Endothelial cell of umbilical vein (primary cell): ENCODE data around the gene ADD1. TPM values are rescaled to one million over a fixed set of nuclear protein-coding genes. Genes with fewer than 3 reads are reported as not detected.

Experiments used
- BruUV-seq: library from RNA; stranded (reverse); fragments of 400-500 nt; replicated peaks from 2 replicates; lab custom pipeline; 2021; lab: Mats Ljungman, UMichigan
- CTCF ChIA-PET: fragments of 300-600, 350-600 bp; sonication (Branson Sonifier 250); formaldehyde crosslinking; loops from one replicate; lab custom pipeline; 2021; ENCODE audit warnings: antibody characterized with exemption, inconsistent platforms; lab: Charles Lee
- POLR2A ChIA-PET: fragments of 300-600, 350-600 bp; sonication (Branson Sonifier 250); formaldehyde crosslinking; loops from one replicate; lab custom pipeline; 2021; ENCODE audit warnings: antibody characterized with exemption, inconsistent platforms; lab: Charles Lee
- DNase-seq: peaks from one replicate; pipeline ENCODE4 v3.0.0-alpha.2; 2011; ENCODE audit warnings: low read depth, low spot score
- FAIRE-seq: peaks from 2 replicates; lab custom pipeline; 2011; peaks lifted over from hg19 to GRCh38; lab: Jason Lieb, UNC
- H2AFZ ChIP-seq: 2 replicates; pipeline ENCODE4 v1.6.0; 2012; ENCODE audit warnings: low read depth, low read length, control low read depth, inconsistent platforms
- H3K27ac ChIP-seq: 2 replicates; pipeline ENCODE4 v1.5.1; 2011; ENCODE audit warnings: low read depth, mild to moderate bottlenecking, control low read depth, low read length, moderate library complexity; ENCODE audit not compliant: insufficient read depth
- H3K27me3 ChIP-seq, 2 experiments: 2 replicates each; pipeline versions ENCODE4 v1.6.0 to v1.6.1; 2011; ENCODE audit warnings: low read length in 2 of 2, mixed read lengths in 1 of 2; ENCODE audit not compliant: control insufficient read depth in 2 of 2, insufficient read depth in 2 of 2
- H3K36me3 ChIP-seq, 2 experiments: 2 replicates in 1 of 2; 3 replicates in 1 of 2; pipeline ENCODE4 v1.5.1; 2011; ENCODE audit warnings: low read length in 2 of 2, mild to moderate bottlenecking in 1 of 2, moderate library complexity in 1 of 2; ENCODE audit not compliant: control insufficient read depth in 2 of 2, insufficient read depth in 2 of 2; ENCODE audit errors: extremely low read depth in 1 of 2
- H3K4me1 ChIP-seq: 3 replicates; pipeline ENCODE4 v1.5.1; 2011; ENCODE audit warnings: mild to moderate bottlenecking, low read length; ENCODE audit not compliant: control insufficient read depth, insufficient read depth; ENCODE audit errors: extremely low read depth
- H3K4me2 ChIP-seq: 2 replicates; pipeline ENCODE4 v1.6.1; 2011; ENCODE audit warnings: low read length, control low read depth, mixed read lengths; ENCODE audit not compliant: insufficient read depth
- H3K4me3 ChIP-seq, 3 experiments: fragments of 200-600 bp in 1 of 3; sonication (generic), shearing (Covaris generic) in 1 of 3; replicated peaks in 1 of 3; 2 replicates each; pipeline ENCODE4 v1.5.1; 2011 to 2016; ENCODE audit warnings: control low read depth in 3 of 3, low read length in 3 of 3, mild to moderate bottlenecking in 2 of 3, inconsistent platforms in 1 of 3, low read depth in 1 of 3, moderate library complexity in 1 of 3; ENCODE audit not compliant: insufficient read depth in 1 of 3
- H3K79me2 ChIP-seq: 2 replicates; pipeline ENCODE4 v1.6.0; 2012; ENCODE audit warnings: low read length, inconsistent platforms; ENCODE audit not compliant: control insufficient read depth, insufficient read depth
- H3K9ac ChIP-seq: replicated peaks from 2 replicates; pipeline ENCODE3; 2011; ENCODE audit warnings: low read length, control low read depth; ENCODE audit not compliant: insufficient read depth; ENCODE audit errors: extremely low read depth
- H3K9me1 ChIP-seq: replicated peaks from 3 replicates; pipeline ENCODE4 v1.6.0; 2011; ENCODE audit warnings: mild to moderate bottlenecking, low read length; ENCODE audit not compliant: control insufficient read depth, insufficient read depth; ENCODE audit errors: extremely low read depth
- H3K9me3 ChIP-seq: replicated peaks from 2 replicates; pipeline ENCODE4 v1.5.1; 2012; ENCODE audit warnings: low read length, inconsistent platforms; ENCODE audit not compliant: control insufficient read depth, insufficient read depth
- H4K20me1 ChIP-seq: replicated peaks from 2 replicates; pipeline ENCODE3; 2011; ENCODE audit warnings: mild to moderate bottlenecking, low read length; ENCODE audit not compliant: control insufficient read depth, insufficient read depth; ENCODE audit errors: extremely low read depth
- EZH2 ChIP-seq: IDR thresholded peaks from 2 replicates; pipeline ENCODE4 v1.6.1; 2012; ENCODE audit warnings: borderline replicate concordance, low read depth, mild to moderate bottlenecking, moderate library complexity, low read length, inconsistent platforms; ENCODE audit not compliant: severe bottlenecking
- FOS ChIP-seq: IDR thresholded peaks from 2 replicates; pipeline ENCODE4 v1.6.1; 2011; ENCODE audit warnings: mild to moderate bottlenecking, low read length, moderate library complexity, borderline replicate concordance; ENCODE audit not compliant: insufficient read depth
- GATA2 ChIP-seq: IDR thresholded peaks from 2 replicates; pipeline ENCODE4 v1.7.0; 2011; ENCODE audit warnings: low read depth, mild to moderate bottlenecking, moderate library complexity, mixed read lengths, low read length; ENCODE audit not compliant: insufficient read length, insufficient read depth
- JUN ChIP-seq: IDR thresholded peaks from 2 replicates; pipeline ENCODE4 v1.6.1; 2011; ENCODE audit warnings: borderline replicate concordance, low read depth; ENCODE audit not compliant: insufficient read length, insufficient read depth
- MYC ChIP-seq: IDR thresholded peaks from one replicate; pipeline ENCODE4 v1.6.1; 2011; ENCODE audit warnings: mild to moderate bottlenecking, low read depth, low read length
- POLR2A ChIP-seq: IDR thresholded peaks from 2 replicates; pipeline ENCODE4 v1.6.1; 2012; ENCODE audit warnings: low read depth, mild to moderate bottlenecking, control low read depth, low read length
- POLR2AphosphoS5 ChIP-seq: IDR thresholded peaks from 2 replicates; pipeline ENCODE4 v1.6.1; 2012; ENCODE audit warnings: low read depth, mild to moderate bottlenecking, control low read depth, low read length, moderate library complexity; ENCODE audit not compliant: insufficient read depth
- dilution Hi-C: fragments of 300-500 bp; cut with MboI; formaldehyde crosslinking; loops from one replicate; pipeline ENCODE4 v1.15.0; 2019; ENCODE audit warnings: low sequenced_read_pairs; ENCODE audit not compliant: extremely low pct_ligation_motif_present
- intact Hi-C: fragments of 100-400 bp; cut with micrococcal nuclease; formaldehyde crosslinking; loops from one replicate; pipeline ENCODE4 v1.10.0; 2022
- polyA plus RNA-seq, 4 experiments: library from polyadenylated mRNA; depleted of rRNA in 3 of 4; stranded (reverse) in 3 of 4; unstranded in 1 of 4; fragments of >200 nt; gene quantifications; 2 replicates each; pipeline versions ENCODE4 v1.2.1 to v1.2.3, GENCODE V29; 2011 to 2012; ENCODE audit warnings: missing spikeins in 1 of 4
- total RNA-seq: library from RNA; stranded (reverse); gene quantifications from 2 replicates; pipeline ENCODE4 v1.2.3, GENCODE V29; 2021
- TF ChIP-seq, protein P1 (sequence below): IDR thresholded peaks from 2 replicates; pipeline ENCODE4 v1.6.1; 2011; ENCODE audit not compliant: insufficient read depth, insufficient read length
- TF ChIP-seq, protein P2 (sequence below), 2 donors: IDR thresholded peaks; 1 replicate in 1 of 2; 2 replicates in 1 of 2; pipeline ENCODE4 v1.5.1; 2011; ENCODE audit warnings: low read length in 2 of 2, mild to moderate bottlenecking in 2 of 2, moderate library complexity in 2 of 2, control low read depth in 1 of 2, inconsistent platforms in 1 of 2, low read depth in 1 of 2; ENCODE audit not compliant: insufficient read depth in 1 of 2; ENCODE audit errors: extremely low read depth in 1 of 2

ADD1 gene
- total and polyA plus RNA-seq, 2 donors (not counting 3 experiments of a cell fraction or from before 2014, with no cell fraction given), result 219 to 305 TPM

DNA sequence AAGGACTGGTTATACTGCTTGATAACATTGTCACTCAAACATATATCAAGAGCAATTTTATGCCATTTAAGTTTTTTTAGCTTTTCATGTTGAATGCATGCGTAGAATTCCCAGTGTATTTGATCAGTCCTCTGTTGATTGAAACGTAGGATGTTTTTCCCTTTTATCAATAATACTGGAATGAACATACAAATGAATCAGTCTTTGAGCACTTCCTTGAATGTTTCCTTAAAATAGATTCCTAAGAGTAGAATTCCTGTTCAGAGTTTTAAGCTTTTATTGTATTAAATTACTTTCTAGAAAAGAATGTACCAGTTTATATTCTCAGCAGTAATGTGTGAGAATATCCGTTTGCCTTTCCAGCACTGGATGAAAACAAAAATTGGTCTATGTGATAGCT lies 37.8 kb downstream of the ADD1 start:
- Histone ChIP-seq H3K9ac (peak overlapping the region; percentile 34), H3K4me3 (no peak overlapping the region), H3K9me1 (no peaks in the 10 kb centered on the region), H4K20me1 (peaks cover 3% of the 10 kb centered on the region), H3K27me3 (no peaks in the 10 kb centered on the region), H3K4me1 (peaks cover 18% of the 10 kb centered on the region), H3K79me2 (peaks cover 27% of the 10 kb centered on the region), H2AFZ (no peak overlapping the region), H3K9me3 (no peaks in the 10 kb centered on the region), H3K27ac (no peak overlapping the region), H3K4me2 (peak overlapping the region; percentile 59), H3K36me3 (peaks cover 12 to 17% of the 10 kb centered on the region in 2 experiments)
- peak; percentile 76 for FAIRE-seq
- ChIA-PET CTCF (interaction anchor here (0.8 to 1.3 kb wide), 5 partner anchors 9 to 34 kb away, joined by 3 to 8 read pairs (median 4); no protein-coding TSS in a partner anchor), POLR2A (interaction anchor here (0.9 kb wide), 1 partner anchor 13 kb away, joined by 3 read pairs; no protein-coding TSS in a partner anchor)
- peak; percentile 35 for TF ChIP-seq FOS
- TF ChIP-seq, protein P1, sequence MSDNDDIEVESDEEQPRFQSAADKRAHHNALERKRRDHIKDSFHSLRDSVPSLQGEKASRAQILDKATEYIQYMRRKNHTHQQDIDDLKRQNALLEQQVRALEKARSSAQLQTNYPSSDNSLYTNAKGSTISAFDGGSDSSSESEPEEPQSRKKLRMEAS, result no peak
- no peak for TF ChIP-seq EZH2
- TF ChIP-seq JUN, result peak; percentile 34
- TF ChIP-seq POLR2A, result no peak
- no TSS peak for BruUV-seq
- DNase-seq, result peak; percentile 65
- dilution Hi-C loops (no loop called here), intact Hi-C loops (no loop called here)

DNA sequence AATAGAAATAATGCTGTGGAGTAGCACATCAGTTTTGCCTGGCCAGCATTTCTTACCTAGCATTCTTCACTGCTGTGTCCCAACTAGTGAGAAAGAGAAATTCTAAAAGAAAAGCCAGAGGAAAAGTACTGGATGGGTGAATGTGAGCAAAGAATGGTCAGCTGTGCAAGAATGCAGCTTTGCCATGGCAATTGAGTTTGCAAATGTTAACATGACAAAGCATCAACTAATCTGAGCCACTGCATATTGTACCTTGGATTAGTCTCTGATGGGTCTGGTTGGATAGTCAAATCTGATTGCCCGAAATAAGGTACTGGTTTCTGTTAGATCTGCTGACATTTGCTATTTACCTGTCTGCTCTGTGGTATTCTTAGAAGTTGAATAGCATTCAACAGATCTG lies 38.7 kb downstream of the ADD1 start:
- no peak for FAIRE-seq
- DNase-seq, result no peak
- no peak overlapping the region for H3K4me2 ChIP-seq
- H3K4me1 ChIP-seq, result peaks cover 18% of the 10 kb centered on the region
- no peak overlapping the region for H3K27ac ChIP-seq
- no peak overlapping the region for H3K9ac ChIP-seq
- no peaks in the 10 kb centered on the region for H3K9me3 ChIP-seq
- no TSS peak for BruUV-seq
- no peaks in the 10 kb centered on the region for H3K27me3 ChIP-seq
- no peak overlapping the region for H3K4me3 ChIP-seq
- peaks cover under 1% of the 10 kb centered on the region for H4K20me1 ChIP-seq
- dilution Hi-C loops (no loop called here), intact Hi-C loops (no loop called here)
- H3K36me3 ChIP-seq, result peaks cover 12 to 20% of the 10 kb centered on the region in 2 experiments
- H3K9me1 ChIP-seq, result no peaks in the 10 kb centered on the region
- POLR2A ChIA-PET, result no interaction called here
- H2AFZ ChIP-seq, result no peak overlapping the region
- TF ChIP-seq EZH2, result no peak
- no peak for TF ChIP-seq POLR2A
- no peak for TF ChIP-seq JUN
- TF ChIP-seq, protein P2, sequence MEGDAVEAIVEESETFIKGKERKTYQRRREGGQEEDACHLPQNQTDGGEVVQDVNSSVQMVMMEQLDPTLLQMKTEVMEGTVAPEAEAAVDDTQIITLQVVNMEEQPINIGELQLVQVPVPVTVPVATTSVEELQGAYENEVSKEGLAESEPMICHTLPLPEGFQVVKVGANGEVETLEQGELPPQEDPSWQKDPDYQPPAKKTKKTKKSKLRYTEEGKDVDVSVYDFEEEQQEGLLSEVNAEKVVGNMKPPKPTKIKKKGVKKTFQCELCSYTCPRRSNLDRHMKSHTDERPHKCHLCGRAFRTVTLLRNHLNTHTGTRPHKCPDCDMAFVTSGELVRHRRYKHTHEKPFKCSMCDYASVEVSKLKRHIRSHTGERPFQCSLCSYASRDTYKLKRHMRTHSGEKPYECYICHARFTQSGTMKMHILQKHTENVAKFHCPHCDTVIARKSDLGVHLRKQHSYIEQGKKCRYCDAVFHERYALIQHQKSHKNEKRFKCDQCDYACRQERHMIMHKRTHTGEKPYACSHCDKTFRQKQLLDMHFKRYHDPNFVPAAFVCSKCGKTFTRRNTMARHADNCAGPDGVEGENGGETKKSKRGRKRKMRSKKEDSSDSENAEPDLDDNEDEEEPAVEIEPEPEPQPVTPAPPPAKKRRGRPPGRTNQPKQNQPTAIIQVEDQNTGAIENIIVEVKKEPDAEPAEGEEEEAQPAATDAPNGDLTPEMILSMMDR (IDR thresholded peaks at IDR 0.05; ENCODE audit: extremely low read depth in 1 of 2, insufficient read depth in 1 of 2, low read depth in 1 of 2, low read length in 2 of 2), result no peak
- TF ChIP-seq, protein P1, result no peak
- TF ChIP-seq POLR2AphosphoS5, result no peak
- no peak for TF ChIP-seq MYC
- TF ChIP-seq GATA2, result no peak
- no peak for TF ChIP-seq FOS
- CTCF ChIA-PET, result no interaction called here
- peaks cover 21% of the 10 kb centered on the region for H3K79me2 ChIP-seq
